OCI-M1 (cell line): ENCODE results near the gene PCLAF.
"Not testable (repeated sequence)": the region's sequence is repeated elsewhere in the genome, so short reads cannot be mapped to it uniquely, and the experiment has no call there.

ENCODE experiments used
- DNase-seq: peaks from one replicate; lab custom pipeline; 2025; lab: John Stamatoyannopoulos, UW

PCLAF gene

DNA sequence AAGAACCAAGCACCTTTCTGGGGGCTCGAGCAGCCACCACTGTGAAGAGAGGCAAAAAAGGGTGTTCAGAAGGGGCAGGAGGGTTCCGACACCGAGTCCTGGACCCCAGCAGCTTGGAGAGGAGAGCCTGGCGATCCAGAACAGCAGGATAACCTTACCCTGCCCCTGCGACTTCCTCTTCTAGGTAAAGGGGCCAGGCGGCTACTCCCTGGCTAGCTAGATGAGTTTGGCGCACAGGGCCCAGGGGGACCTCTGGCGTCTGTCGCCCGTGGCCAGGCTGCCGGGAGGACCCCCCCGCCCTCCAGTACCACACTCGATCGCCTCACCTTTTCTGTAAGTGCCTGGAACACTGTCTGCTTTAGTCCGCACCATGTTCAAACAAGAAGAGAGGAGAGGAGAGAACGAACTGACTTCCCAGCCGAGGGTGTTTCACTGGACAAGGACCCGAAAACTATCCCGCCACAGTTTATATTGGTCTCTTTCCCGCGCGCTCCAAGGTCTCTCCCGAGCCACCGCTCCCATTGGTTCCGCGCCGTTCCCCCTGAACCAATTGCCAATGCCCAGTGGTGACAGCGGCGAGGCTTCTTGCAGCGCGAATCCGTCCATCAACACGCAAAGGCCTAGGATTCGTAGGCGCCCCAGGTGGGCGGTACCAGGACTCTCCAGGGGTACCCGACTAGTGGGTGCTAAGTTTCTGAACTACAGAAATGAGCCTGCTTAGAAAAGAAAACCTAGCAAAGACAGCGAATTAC lies at the start of gene PCLAF:
TSS of gene PCLAF (minus strand) at position 442 of the 752 bp plus-strand sequence. CDS start at position 372, 70 bp downstream.
- peak; percentile 98 for DNase-seq

GRCh38 chr15:64430000-64430735 lies 48.9 kb upstream of the PCLAF start:
- peak; percentile 95 for DNase-seq

- no peak for DNase-seq
These were observed 48.2 kb upstream of the PCLAF start for GRCh38 chr15:64429448-64429847.

DNA sequence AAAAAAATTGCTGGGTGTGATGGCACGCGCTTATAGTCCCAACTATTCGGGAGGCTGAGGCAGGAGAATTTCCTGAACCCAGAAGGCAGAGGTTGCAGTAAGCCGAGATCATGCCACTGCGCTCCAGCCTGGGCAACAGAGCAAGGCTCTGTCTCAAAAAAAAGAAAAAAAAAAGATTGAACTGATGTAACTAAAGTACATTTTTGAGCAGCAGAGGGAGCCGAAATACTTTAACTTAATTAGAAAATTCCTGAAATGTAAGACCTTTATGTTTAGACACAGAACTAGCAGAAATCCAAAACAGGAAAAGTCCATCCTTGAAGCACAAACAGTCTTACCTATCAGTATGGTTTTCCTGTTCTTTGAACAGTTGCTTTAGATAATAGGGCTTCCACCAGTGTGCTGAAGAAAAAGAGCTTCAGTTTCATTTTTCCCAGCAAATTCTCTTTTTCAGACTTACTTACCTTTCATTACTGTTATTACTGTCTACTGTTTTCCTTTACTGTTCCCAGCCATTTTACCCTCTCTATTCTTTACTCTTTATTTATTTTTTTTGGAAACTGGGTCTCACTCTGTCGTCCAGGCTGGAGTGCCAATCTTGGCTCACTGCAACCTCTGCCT lies 45.7 kb upstream of the PCLAF start:
- peak; percentile 53 for DNase-seq

GRCh38 chr15:64425221-64425620 lies 44.0 kb upstream of the PCLAF start:
- DNase-seq = no peak

- DNase-seq = no peak
These were observed 42.7 kb upstream of the PCLAF start for GRCh38 chr15:64423970-64424369.

DNA sequence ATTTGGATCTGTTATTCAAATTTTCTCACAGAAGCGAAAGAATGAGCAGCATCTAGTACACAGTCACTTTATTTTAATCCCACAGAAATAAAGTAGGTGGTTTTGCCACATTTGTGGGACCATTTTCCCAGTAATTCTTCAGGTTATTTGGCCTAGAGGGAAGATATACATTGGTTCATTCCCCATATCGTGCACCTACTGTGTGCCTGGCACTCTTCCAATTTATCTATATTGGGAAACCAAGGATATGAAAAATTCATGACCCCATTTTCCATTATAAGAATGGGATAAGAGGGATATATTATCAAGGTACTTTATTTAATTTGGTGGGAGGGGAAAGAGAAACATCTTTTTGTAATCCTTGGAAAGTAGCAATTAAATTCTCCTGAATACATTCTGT lies 41.5 kb upstream of the PCLAF start:
- DNase-seq = no peak

DNA sequence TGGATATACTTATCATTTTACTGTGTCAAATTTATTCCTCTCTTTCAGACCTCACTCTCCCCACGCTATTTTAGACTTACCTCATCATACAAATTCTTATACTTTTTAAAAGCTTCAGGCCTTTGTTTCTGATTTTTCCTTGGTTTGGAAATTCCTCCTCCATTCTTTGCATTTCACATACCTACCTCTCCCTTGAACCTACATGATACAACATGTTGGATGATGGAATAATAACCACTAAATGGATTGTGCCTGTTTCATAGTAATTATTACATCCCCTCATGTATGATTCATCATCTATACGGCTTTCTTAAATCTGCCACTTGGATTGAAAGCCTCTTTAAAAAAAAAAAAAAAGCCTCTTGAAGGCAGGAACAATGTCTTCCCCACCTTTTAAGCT lies 31.0 kb upstream of the PCLAF start:
- DNase-seq = no peak

- DNase-seq = no peak
These were observed 19.3 kb upstream of the PCLAF start for GRCh38 chr15:64400583-64400982.

GRCh38 chr15:64398575-64398974 lies 17.3 kb upstream of the PCLAF start:
- no peak for DNase-seq

DNA sequence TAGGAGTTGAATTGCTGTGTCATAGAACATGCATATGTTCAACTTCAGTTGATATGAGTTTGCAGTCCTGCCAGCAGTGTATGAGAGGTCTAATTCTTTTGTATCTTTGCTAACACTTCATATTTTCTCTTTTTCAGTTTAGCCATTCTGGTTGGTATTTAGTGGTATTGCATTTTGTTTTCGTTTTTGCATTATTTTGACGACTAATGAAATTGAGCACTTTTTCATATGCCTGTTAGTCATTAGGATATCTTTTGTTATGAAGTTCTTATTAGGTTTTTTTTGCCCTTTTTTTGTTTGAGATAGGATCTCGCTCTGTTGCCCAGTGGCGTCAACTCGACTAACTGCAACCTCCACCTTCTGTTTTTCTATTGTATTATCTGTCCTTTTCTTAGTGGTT lies 15.5 kb upstream of the PCLAF start:
- no peak for DNase-seq

- not testable (repeated sequence) for DNase-seq
These were observed 11.2 kb upstream of the PCLAF start for GRCh38 chr15:64392471-64392870.

- DNase-seq = no peak
These were observed 7.8 kb upstream of the PCLAF start for GRCh38 chr15:64389036-64389435.

DNA sequence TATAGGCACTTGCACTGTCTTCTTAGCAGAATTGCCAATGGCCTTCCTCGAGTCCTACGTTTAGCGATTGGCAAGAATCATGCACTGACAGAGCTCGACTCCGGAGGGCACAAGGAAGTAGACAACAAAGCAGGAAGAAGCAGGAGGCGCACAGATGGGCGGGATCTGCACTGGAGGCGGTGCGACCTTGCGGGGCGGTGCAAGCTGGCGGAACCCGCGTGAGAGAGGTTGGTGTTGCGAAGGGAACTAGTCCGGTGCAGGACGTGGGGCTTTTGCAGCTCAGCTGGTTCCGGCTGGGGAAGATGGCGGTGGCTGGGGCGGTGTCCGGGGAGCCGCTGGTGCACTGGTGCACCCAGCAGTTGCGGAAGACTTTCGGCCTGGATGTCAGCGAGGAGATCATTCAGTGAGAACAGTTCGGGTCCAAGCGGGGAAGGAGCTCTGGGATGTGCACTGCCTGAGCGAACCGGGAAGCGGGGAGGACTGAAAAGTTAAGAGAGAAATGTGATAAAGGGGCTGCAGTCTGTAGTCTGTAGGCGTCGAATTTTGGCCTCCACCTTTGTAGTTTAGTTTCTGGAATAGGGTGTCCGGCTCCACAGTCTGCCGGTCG lies 6.4 kb upstream of the PCLAF start, which contains the start of gene TRIP4:
TSS of gene TRIP4 (plus strand) at position 275 of the 607 bp plus-strand sequence. CDS start at position 303, 28 bp downstream.
- DNase-seq = peak; percentile 98

DNA sequence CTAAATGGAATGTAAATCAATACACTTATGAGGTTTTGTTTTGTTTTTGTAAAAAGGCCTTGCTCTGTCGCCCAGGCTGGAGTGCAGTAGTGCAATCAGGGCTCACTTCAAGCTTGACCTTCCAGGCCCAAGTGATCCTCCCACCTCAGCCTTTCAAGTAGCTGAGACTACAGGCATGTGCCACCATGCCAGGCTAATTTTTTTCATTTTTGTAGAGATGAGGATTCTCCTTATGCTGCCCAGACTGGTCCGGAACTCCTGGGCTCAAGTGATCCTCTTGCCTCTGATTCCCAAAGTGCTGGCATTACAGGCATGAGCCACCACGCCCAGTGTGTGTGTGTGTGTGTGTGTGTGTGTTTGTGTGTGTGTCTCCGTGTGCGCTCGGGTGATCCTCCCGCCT lies 5.0 kb upstream of the PCLAF start:
- no peak for DNase-seq

DNA sequence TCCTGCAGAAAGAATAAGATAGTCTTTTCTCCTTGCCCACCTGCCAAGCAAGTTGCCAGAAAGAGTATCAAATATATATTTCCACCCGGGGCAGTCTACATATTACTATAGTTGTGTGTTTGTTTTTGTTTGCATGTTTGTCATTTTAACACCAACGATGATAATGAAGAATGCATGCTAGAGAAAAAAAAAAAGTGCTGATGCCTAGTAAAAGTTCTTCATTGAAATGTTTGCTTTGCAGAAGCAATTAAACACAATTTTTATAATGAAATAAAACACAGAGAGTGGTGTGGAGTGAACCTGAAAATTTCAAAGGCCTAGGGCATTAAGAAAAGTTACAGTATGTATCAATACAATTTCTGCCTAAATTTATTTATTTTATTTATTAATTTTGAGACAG lies 2.5 kb upstream of the PCLAF start:
- no peak for DNase-seq

DNA sequence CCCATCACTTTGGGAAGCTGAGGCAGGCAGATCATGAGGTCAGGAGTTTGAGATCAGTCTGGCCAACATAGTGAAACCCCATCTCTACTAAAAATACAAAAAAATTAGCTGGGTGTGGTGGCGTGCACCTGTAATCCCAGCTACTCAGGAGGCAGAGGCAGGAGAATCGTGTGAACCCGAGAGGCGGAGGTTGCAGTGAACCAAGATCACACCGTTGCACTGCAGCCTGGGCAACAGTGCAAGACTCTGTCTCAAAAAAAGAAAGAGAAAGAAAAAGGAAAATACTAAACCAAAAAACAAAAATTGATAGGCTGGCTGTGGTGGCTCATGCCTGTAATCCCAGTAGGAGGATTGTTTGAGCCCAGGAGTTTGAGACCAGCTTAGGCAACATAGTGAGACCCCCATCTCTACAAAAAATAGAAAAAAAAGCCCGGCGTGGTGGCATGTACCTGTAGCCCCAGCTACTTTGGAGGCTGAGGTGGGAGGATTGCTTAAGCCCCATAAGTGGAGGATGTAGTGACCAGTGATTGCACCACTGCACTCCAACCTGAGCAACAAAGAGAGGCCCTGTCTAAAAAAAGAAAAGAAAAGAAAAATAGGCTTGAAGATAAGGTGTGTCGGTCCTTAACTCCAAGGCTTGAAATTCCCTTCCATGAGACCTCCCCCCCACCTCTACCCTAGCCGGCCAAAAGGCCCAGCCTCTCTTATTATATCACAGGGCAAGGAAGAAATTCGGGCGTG lies 941 bp downstream of the PCLAF start:
- DNase-seq = peak; percentile 56

DNA sequence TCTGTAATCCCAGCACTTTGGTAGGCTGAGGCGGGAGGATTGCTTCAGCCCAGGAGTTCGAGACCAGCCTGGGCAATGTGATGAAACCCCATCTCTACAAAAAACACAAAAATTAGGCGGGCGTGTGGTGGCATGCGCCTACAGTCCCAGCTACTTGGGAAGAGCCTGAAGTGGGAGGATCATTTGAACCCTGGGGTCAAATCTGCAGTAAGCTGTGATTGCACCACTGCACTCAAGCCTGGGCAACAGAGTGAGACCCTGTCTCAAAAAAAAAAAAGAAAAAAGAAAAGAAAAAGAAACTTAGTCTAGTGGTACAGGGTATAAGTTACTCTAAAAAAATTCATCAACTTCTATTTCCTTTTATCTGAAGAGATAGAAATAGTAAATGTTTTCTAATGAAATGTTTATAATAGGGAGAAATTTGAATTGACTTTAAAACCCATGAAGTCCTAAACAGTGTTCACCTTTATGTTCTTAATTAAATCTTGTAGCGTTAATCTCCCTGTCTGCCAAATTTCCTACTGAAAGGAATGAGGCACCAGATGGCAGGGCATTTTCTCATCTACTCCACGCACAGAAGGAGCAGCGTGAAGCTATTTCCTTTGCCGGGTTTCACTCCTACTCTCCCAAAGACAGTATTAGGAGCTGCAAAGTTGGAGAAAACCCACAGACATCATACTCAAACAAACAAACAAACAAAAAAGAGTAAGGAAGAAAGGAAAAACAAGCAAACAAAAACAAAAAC lies 1.9 kb downstream of the PCLAF start:
- DNase-seq = peak; percentile 7

- no peak for DNase-seq
These were observed 7.9 kb downstream of the PCLAF start for GRCh38 chr15:64373360-64373759.

GRCh38 chr15:64371383-64371782 lies 9.9 kb downstream of the PCLAF start:
- not testable (repeated sequence) for DNase-seq

DNA sequence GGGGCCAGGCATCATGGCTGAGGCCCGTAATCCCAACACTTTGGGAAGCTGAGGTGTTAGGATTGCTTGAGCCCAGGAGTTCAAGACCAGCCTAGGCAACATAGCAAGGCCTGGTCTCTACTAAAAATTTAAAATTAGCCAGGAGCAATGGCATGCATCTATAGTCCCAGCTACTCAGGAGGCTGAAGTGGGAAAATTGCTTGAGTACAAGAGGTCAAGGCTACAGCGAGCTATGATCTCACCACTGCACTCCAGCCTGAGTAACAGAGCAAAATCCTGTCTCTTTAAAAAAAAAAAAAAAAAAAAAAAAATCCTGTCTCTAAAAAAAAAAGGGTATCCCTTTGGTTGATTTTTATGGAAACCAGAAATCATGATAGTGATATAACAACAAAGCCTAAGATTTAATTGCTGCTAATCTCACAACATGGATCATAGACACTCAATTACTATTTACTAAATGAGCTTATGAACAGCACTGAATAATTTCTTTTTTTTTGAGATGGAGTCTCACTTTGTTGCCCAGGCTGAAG lies 12.1 kb downstream of the PCLAF start:
- no peak for DNase-seq
